Endothelial cell of umbilical vein (primary cell): ENCODE measurements around the gene MRPS23. TPM values are rescaled to one million over a fixed set of nuclear protein-coding genes. Genes with fewer than 3 reads are reported as not detected.

Source experiments
- BruUV-seq: library from RNA; stranded (reverse); fragments of 400-500 nt; replicated peaks from 2 replicates; lab custom pipeline; 2021; lab: Mats Ljungman, UMichigan
- CTCF ChIA-PET: fragments of 300-600, 350-600 bp; sonication (Branson Sonifier 250); formaldehyde crosslinking; loops from one replicate; lab custom pipeline; 2021; ENCODE audit warnings: antibody characterized with exemption, inconsistent platforms; lab: Charles Lee
- POLR2A ChIA-PET: fragments of 300-600, 350-600 bp; sonication (Branson Sonifier 250); formaldehyde crosslinking; loops from one replicate; lab custom pipeline; 2021; ENCODE audit warnings: antibody characterized with exemption, inconsistent platforms; lab: Charles Lee
- DNase-seq: peaks from one replicate; pipeline ENCODE4 v3.0.0-alpha.2; 2011; ENCODE audit warnings: low read depth, low spot score
- FAIRE-seq: peaks from 2 replicates; lab custom pipeline; 2011; peaks lifted over from hg19 to GRCh38; lab: Jason Lieb, UNC
- H2AFZ ChIP-seq: 2 replicates; pipeline ENCODE4 v1.6.0; 2012; ENCODE audit warnings: low read depth, low read length, control low read depth, inconsistent platforms
- H3K27ac ChIP-seq: 2 replicates; pipeline ENCODE4 v1.5.1; 2011; ENCODE audit warnings: low read depth, mild to moderate bottlenecking, control low read depth, low read length, moderate library complexity; ENCODE audit not compliant: insufficient read depth
- H3K27me3 ChIP-seq, 2 experiments: 2 replicates each; pipeline versions ENCODE4 v1.6.0 to v1.6.1; 2011; ENCODE audit warnings: low read length in 2 of 2, mixed read lengths in 1 of 2; ENCODE audit not compliant: control insufficient read depth in 2 of 2, insufficient read depth in 2 of 2
- H3K36me3 ChIP-seq, 2 experiments: 2 replicates in 1 of 2; 3 replicates in 1 of 2; pipeline ENCODE4 v1.5.1; 2011; ENCODE audit warnings: low read length in 2 of 2, mild to moderate bottlenecking in 1 of 2, moderate library complexity in 1 of 2; ENCODE audit not compliant: control insufficient read depth in 2 of 2, insufficient read depth in 2 of 2; ENCODE audit errors: extremely low read depth in 1 of 2
- H3K4me1 ChIP-seq: 3 replicates; pipeline ENCODE4 v1.5.1; 2011; ENCODE audit warnings: mild to moderate bottlenecking, low read length; ENCODE audit not compliant: control insufficient read depth, insufficient read depth; ENCODE audit errors: extremely low read depth
- H3K4me2 ChIP-seq: 2 replicates; pipeline ENCODE4 v1.6.1; 2011; ENCODE audit warnings: low read length, control low read depth, mixed read lengths; ENCODE audit not compliant: insufficient read depth
- H3K4me3 ChIP-seq, 3 experiments: fragments of 200-600 bp in 1 of 3; sonication (generic), shearing (Covaris generic) in 1 of 3; replicated peaks in 1 of 3; 2 replicates each; pipeline ENCODE4 v1.5.1; 2011 to 2016; ENCODE audit warnings: control low read depth in 3 of 3, low read length in 3 of 3, mild to moderate bottlenecking in 2 of 3, inconsistent platforms in 1 of 3, low read depth in 1 of 3, moderate library complexity in 1 of 3; ENCODE audit not compliant: insufficient read depth in 1 of 3
- H3K79me2 ChIP-seq: 2 replicates; pipeline ENCODE4 v1.6.0; 2012; ENCODE audit warnings: low read length, inconsistent platforms; ENCODE audit not compliant: control insufficient read depth, insufficient read depth
- H3K9ac ChIP-seq: replicated peaks from 2 replicates; pipeline ENCODE3; 2011; ENCODE audit warnings: low read length, control low read depth; ENCODE audit not compliant: insufficient read depth; ENCODE audit errors: extremely low read depth
- H3K9me1 ChIP-seq: replicated peaks from 3 replicates; pipeline ENCODE4 v1.6.0; 2011; ENCODE audit warnings: mild to moderate bottlenecking, low read length; ENCODE audit not compliant: control insufficient read depth, insufficient read depth; ENCODE audit errors: extremely low read depth
- H3K9me3 ChIP-seq: replicated peaks from 2 replicates; pipeline ENCODE4 v1.5.1; 2012; ENCODE audit warnings: low read length, inconsistent platforms; ENCODE audit not compliant: control insufficient read depth, insufficient read depth
- H4K20me1 ChIP-seq: replicated peaks from 2 replicates; pipeline ENCODE3; 2011; ENCODE audit warnings: mild to moderate bottlenecking, low read length; ENCODE audit not compliant: control insufficient read depth, insufficient read depth; ENCODE audit errors: extremely low read depth
- CTCF ChIP-seq, 2 donors: IDR thresholded peaks; 1 replicate in 1 of 2; 2 replicates in 1 of 2; pipeline ENCODE4 v1.5.1; 2011; ENCODE audit warnings: low read length in 2 of 2, mild to moderate bottlenecking in 2 of 2, moderate library complexity in 2 of 2, control low read depth in 1 of 2, inconsistent platforms in 1 of 2, low read depth in 1 of 2; ENCODE audit not compliant: insufficient read depth in 1 of 2; ENCODE audit errors: extremely low read depth in 1 of 2
- EZH2 ChIP-seq: IDR thresholded peaks from 2 replicates; pipeline ENCODE4 v1.6.1; 2012; ENCODE audit warnings: borderline replicate concordance, low read depth, mild to moderate bottlenecking, moderate library complexity, low read length, inconsistent platforms; ENCODE audit not compliant: severe bottlenecking
- FOS ChIP-seq: IDR thresholded peaks from 2 replicates; pipeline ENCODE4 v1.6.1; 2011; ENCODE audit warnings: mild to moderate bottlenecking, low read length, moderate library complexity, borderline replicate concordance; ENCODE audit not compliant: insufficient read depth
- GATA2 ChIP-seq: IDR thresholded peaks from 2 replicates; pipeline ENCODE4 v1.7.0; 2011; ENCODE audit warnings: low read depth, mild to moderate bottlenecking, moderate library complexity, mixed read lengths, low read length; ENCODE audit not compliant: insufficient read length, insufficient read depth
- dilution Hi-C: fragments of 300-500 bp; cut with MboI; formaldehyde crosslinking; loops from one replicate; pipeline ENCODE4 v1.15.0; 2019; ENCODE audit warnings: low sequenced_read_pairs; ENCODE audit not compliant: extremely low pct_ligation_motif_present
- intact Hi-C: fragments of 100-400 bp; cut with micrococcal nuclease; formaldehyde crosslinking; loops from one replicate; pipeline ENCODE4 v1.10.0; 2022
- polyA plus RNA-seq, 4 experiments: library from polyadenylated mRNA; depleted of rRNA in 3 of 4; stranded (reverse) in 3 of 4; unstranded in 1 of 4; fragments of >200 nt; gene quantifications; 2 replicates each; pipeline versions ENCODE4 v1.2.1 to v1.2.3, GENCODE V29; 2011 to 2012; ENCODE audit warnings: missing spikeins in 1 of 4
- total RNA-seq: library from RNA; stranded (reverse); gene quantifications from 2 replicates; pipeline ENCODE4 v1.2.3, GENCODE V29; 2021

MRPS23 gene
- total and polyA plus RNA-seq, 2 donors (not counting 3 experiments of a cell fraction or from before 2014, with no cell fraction given) = 39.9 to 46.2 TPM

- TF ChIP-seq EZH2 = no peak
- no peak for TF ChIP-seq CTCF (IDR thresholded peaks at IDR 0.05; ENCODE audit: extremely low read depth in 1 of 2, insufficient read depth in 1 of 2, low read depth in 1 of 2, low read length in 2 of 2)
- no peak for TF ChIP-seq GATA2
- FAIRE-seq = no peak
- intact Hi-C loops = no loop called here
- no peaks in the 10 kb centered on the region for H3K9me1 ChIP-seq
- no TSS peak for BruUV-seq
- no peak overlapping the region for H3K9ac ChIP-seq
- peaks cover 7% of the 10 kb centered on the region for H3K4me1 ChIP-seq
- no peak for DNase-seq
- H3K36me3 ChIP-seq = no peaks in the 10 kb centered on the region
- H3K27me3 ChIP-seq = no peaks in the 10 kb centered on the region
- dilution Hi-C loops = loop anchor here (25.0 kb wide), 1 partner anchor 132 kb away; the partner anchor contains the start of gene VEZF1
- ChIA-PET CTCF (interaction anchor here (1.0 to 18.8 kb wide), 6 partner anchors 16 to 317 kb away, joined by 3 to 584 read pairs (median 20); partner anchors contain the start of genes SRSF1 and VEZF1), POLR2A (interaction anchor here (0.6 to 1.2 kb wide), 2 partner anchors 227 to 491 kb away, joined by 3 to 8 read pairs; partner anchors contain the start of gene DYNLL2)
- H4K20me1 ChIP-seq = no peaks in the 10 kb centered on the region
- no peak overlapping the region for H3K27ac ChIP-seq
- H3K9me3 ChIP-seq = no peaks in the 10 kb centered on the region
- H3K79me2 ChIP-seq = no peaks in the 10 kb centered on the region
- no peak overlapping the region for H3K4me3 ChIP-seq
- H2AFZ ChIP-seq = no peak overlapping the region
- H3K4me2 ChIP-seq = no peak overlapping the region
Observed at GRCh38 chr17:57855391-57856035, 5.7 kb upstream of the MRPS23 start.

- ChIA-PET CTCF (interaction anchor here (3.8 to 18.8 kb wide), 3 partner anchors 18 to 142 kb away, joined by 17 to 584 read pairs (median 202); partner anchors contain the start of gene VEZF1), POLR2A (no interaction called here)
Observed at GRCh38 chr17:57853695-57854094, 3.9 kb upstream of the MRPS23 start.

More at GRCh38 chr17:57853695-57854094, 3.9 kb upstream of the MRPS23 start:
- no peak overlapping the region for H3K9ac ChIP-seq
- intact Hi-C loops = no loop called here
- FAIRE-seq (no peak), DNase-seq (no peak)
- H3K36me3 ChIP-seq = no peaks in the 10 kb centered on the region
- no TSS peak for BruUV-seq
- no peak overlapping the region for H3K4me2 ChIP-seq
- no peak overlapping the region for H3K27ac ChIP-seq
- TF ChIP-seq FOS (no peak), GATA2 (no peak)
- peaks cover 13% of the 10 kb centered on the region for H3K4me1 ChIP-seq
- H4K20me1 ChIP-seq = no peaks in the 10 kb centered on the region
- no peak overlapping the region for H2AFZ ChIP-seq
- no peaks in the 10 kb centered on the region for H3K27me3 ChIP-seq
- H3K9me3 ChIP-seq = no peaks in the 10 kb centered on the region
- no peak overlapping the region for H3K4me3 ChIP-seq
- H3K79me2 ChIP-seq = peaks cover 11% of the 10 kb centered on the region
- H3K9me1 ChIP-seq = no peaks in the 10 kb centered on the region
- dilution Hi-C loops = loop anchor here (25.0 kb wide), 1 partner anchor 134 kb away; the partner anchor contains the start of gene VEZF1
